GM12891 (cell line): ENCODE results near the gene PCDHGC5.

Experiments used
- PAX5 ChIP-seq: IDR thresholded peaks from 2 replicates; pipeline ENCODE4 v1.6.1; 2011; ENCODE audit warnings: low read length, moderate library complexity, mild to moderate bottlenecking; ENCODE audit not compliant: insufficient read depth, severe bottlenecking
- POLR2A ChIP-seq: IDR thresholded peaks from 2 replicates; pipeline ENCODE4 v1.6.1; 2011; ENCODE audit warnings: low read depth, low read length, control low read depth
- POLR2AphosphoS5 ChIP-seq: IDR thresholded peaks from 2 replicates; pipeline ENCODE4 v1.6.1; 2011; ENCODE audit warnings: low read depth, low read length, control low read depth
- TAF1 ChIP-seq: IDR thresholded peaks from 2 replicates; pipeline ENCODE4 v1.6.1; 2011; ENCODE audit warnings: low read depth, low read length, control low read depth

DNA sequence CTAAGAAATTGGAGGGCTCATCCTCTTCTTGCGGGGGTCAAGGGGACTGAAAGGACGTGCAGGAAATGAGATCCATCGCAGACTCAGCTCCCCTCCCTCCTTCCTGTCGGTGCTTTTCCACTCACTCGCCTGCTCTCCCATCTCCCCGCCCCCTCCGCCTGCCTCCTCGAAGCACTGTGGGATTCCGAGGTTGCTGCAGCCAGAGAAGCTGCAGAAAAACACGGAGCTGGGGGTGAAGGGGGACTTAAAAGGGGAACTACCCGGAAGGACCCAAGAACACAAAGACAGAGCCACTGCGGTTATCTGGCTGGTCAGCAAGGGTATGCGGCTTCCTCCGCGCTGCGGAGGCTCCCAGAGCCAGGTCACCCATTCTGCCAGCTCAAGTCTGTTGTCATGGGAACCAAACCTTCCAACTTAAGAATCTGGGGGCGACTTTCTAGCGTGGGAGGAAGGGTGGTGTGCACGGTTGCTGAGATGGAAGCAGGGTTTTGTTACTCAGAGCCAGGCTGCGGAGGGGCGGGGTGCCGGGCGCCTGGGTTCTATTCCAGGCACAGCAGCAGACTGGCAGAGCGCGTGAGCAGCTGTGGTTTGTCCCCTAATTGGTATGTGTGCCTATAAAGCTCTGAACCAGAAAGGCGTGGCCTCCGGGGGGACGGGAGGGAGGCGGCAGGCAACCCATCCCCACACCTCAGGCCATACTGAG lies 24.9 kb downstream of the PCDHGC5 start:
- TF ChIP-seq POLR2A (no peak; the same call in 1 of the 2 replicates), TAF1 (no peak), POLR2AphosphoS5 (no peak), PAX5 (no peak)
